Measurements from ENCODE around the gene LPP.

DNA sequence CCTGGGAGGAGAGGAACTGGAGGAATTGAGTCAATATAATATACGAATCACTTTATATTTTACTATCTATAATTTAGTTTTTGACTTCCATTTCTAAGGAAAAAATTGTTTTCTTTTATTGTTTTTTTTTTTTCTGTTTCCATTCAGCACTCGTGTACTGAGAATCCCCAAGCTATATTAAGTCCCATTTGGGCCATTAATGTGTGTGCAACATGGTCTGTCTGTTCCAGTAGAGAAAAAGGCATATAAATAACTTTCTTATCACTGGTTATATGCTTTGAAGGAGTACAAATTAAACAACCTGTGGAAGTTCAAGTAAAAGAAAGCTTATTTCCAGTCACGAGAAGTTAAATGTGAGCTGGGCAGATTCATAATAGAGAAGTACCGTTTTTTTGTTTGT lies 518.9 kb downstream of the LPP start:
- no peak for TF ChIP-seq CTCF (IDR thresholded peaks at IDR 0.05)
- no peak for TF ChIP-seq POLR2A (IDR thresholded peaks at IDR 0.05)

Data from Peyer's patch (tissue), 4 donors.